Measurements from ENCODE around the gene LIG4.
A peak's percentile ranks its signal among the peaks of the same experiment; 100 is the strongest.

LIG4 gene

GRCh38 chr13:108194435-108194936, 20.9 kb downstream of the LIG4 start:
- no peak for DNase-seq (ENCODE audit: low spot score)

GRCh38 chr13:108193806-108194205, 21.5 kb downstream of the LIG4 start:
- no peak for DNase-seq (ENCODE audit: low spot score)

GRCh38 chr13:108190897-108191296, 24.4 kb downstream of the LIG4 start:
- no peak for DNase-seq (ENCODE audit: low spot score)

GRCh38 chr13:108188260-108188659, 27.1 kb downstream of the LIG4 start:
- DNase-seq (ENCODE audit: low spot score), result no peak

- DNase-seq (ENCODE audit: low spot score), result no peak
Measured at GRCh38 chr13:108185223-108185622, 30.1 kb downstream of the LIG4 start.

GRCh38 chr13:108182652-108183051, 32.7 kb downstream of the LIG4 start:
- DNase-seq (ENCODE audit: low spot score), result no peak

GRCh38 chr13:108178078-108178477, 37.3 kb downstream of the LIG4 start:
- no peak for DNase-seq (ENCODE audit: low spot score)

GRCh38 chr13:108176685-108177274, 38.6 kb downstream of the LIG4 start:
- peak; percentile 24 for DNase-seq (ENCODE audit: low spot score)

- no peak for DNase-seq (ENCODE audit: low spot score)
Measured at GRCh38 chr13:108168929-108169328, 46.4 kb downstream of the LIG4 start.

GRCh38 chr13:108166078-108166477, 49.3 kb downstream of the LIG4 start:
- DNase-seq (ENCODE audit: low spot score), result no peak

GRCh38 chr13:108158746-108159145, 56.6 kb downstream of the LIG4 start:
- DNase-seq (ENCODE audit: low spot score), result no peak
